Neuronal stem cell (in vitro differentiated cells): ENCODE measurements around the gene SLC28A1.

ENCODE experiments used
- DNase-seq: peaks from one replicate; pipeline ENCODE4 v3.0.0-alpha.2; 2013; ENCODE audit warnings: low spot score
- H2AFZ ChIP-seq: one replicate; pipeline ENCODE4 v1.6.1; 2013; ENCODE audit warnings: mild to moderate bottlenecking, low read length, inconsistent platforms
- H2AK5ac ChIP-seq: 2 replicates; pipeline ENCODE4 v1.6.1; 2013; ENCODE audit warnings: low read depth, mild to moderate bottlenecking, inconsistent platforms, low read length, moderate library complexity, mixed read lengths
- H2BK120ac ChIP-seq: 2 replicates; pipeline ENCODE4 v1.6.1; 2013; ENCODE audit warnings: low read depth, mild to moderate bottlenecking, inconsistent platforms, low read length, moderate library complexity, mixed read lengths
- H2BK12ac ChIP-seq: one replicate; pipeline ENCODE4 v1.6.1; 2013; ENCODE audit warnings: low read length, inconsistent platforms
- H2BK15ac ChIP-seq: 2 replicates; pipeline ENCODE4 v1.6.1; 2013; ENCODE audit warnings: mild to moderate bottlenecking, low read length, inconsistent platforms, mixed read lengths
- H2BK5ac ChIP-seq: one replicate; pipeline ENCODE4 v1.6.1; 2013; ENCODE audit warnings: inconsistent platforms, mild to moderate bottlenecking, low read length, moderate library complexity
- H3K14ac ChIP-seq: one replicate; pipeline ENCODE4 v1.6.1; 2013; ENCODE audit warnings: low read length, inconsistent platforms
- H3K18ac ChIP-seq: 2 replicates; pipeline ENCODE4 v1.6.1; 2013; ENCODE audit warnings: low read length, inconsistent platforms
- H3K23ac ChIP-seq: 2 replicates; pipeline ENCODE4 v1.6.1; 2013; ENCODE audit warnings: low read depth, mild to moderate bottlenecking, mixed read lengths, low read length, inconsistent platforms; ENCODE audit not compliant: poor library complexity
- H3K27ac ChIP-seq: replicated peaks from 3 replicates; pipeline ENCODE4 v1.5.1; 2013; ENCODE audit warnings: low read length, inconsistent platforms
- H3K27me3 ChIP-seq, 3 experiments: 2 replicates each; pipeline ENCODE4 v1.6.1; 2013; ENCODE audit warnings: low read length in 3 of 3, mild to moderate bottlenecking in 2 of 3, inconsistent platforms in 1 of 3, low read depth in 1 of 3, mixed read lengths in 1 of 3, moderate library complexity in 1 of 3; ENCODE audit not compliant: control insufficient read depth in 3 of 3, insufficient read depth in 3 of 3
- H3K36me3 ChIP-seq, 2 donors: replicated peaks in 1 of 2; 2 replicates each; pipeline ENCODE4 v1.6.1; 2013; ENCODE audit warnings: low read length in 2 of 2; ENCODE audit not compliant: control insufficient read depth in 2 of 2, insufficient read depth in 2 of 2
- H3K4ac ChIP-seq: 2 replicates; pipeline ENCODE4 v1.6.1; 2013; ENCODE audit warnings: inconsistent platforms, mild to moderate bottlenecking, low read length, moderate library complexity
- H3K4me1 ChIP-seq, 2 donors: 1 replicate in 1 of 2; 2 replicates in 1 of 2; pipeline ENCODE4 v1.6.1; 2013; ENCODE audit warnings: low read length in 2 of 2, low read depth in 1 of 2; ENCODE audit not compliant: control insufficient read depth in 2 of 2, insufficient read depth in 1 of 2
- H3K4me2 ChIP-seq: one replicate; pipeline ENCODE4 v1.6.1; 2013; ENCODE audit warnings: mild to moderate bottlenecking, low read length, inconsistent platforms; ENCODE audit not compliant: insufficient read depth, poor library complexity, severe bottlenecking
- H3K4me3 ChIP-seq, 2 donors: 2 replicates each; pipeline ENCODE4 v1.5.1; 2013; ENCODE audit warnings: low read length in 2 of 2, mild to moderate bottlenecking in 2 of 2, inconsistent platforms in 1 of 2, moderate library complexity in 1 of 2
- H3K79me1 ChIP-seq: one replicate; pipeline ENCODE4 v1.6.1; 2013; ENCODE audit warnings: low read depth, mild to moderate bottlenecking, inconsistent platforms, low read length, moderate library complexity
- H3K9ac ChIP-seq: one replicate; pipeline ENCODE4 v1.6.1; 2013; ENCODE audit warnings: mild to moderate bottlenecking, low read depth, low read length, inconsistent platforms; ENCODE audit not compliant: poor library complexity
- H3K9me3 ChIP-seq, 2 donors: replicated peaks in 1 of 2; 2 replicates each; pipeline versions ENCODE3 to v1.6.1; 2013; ENCODE audit warnings: low read length in 2 of 2, mild to moderate bottlenecking in 2 of 2, inconsistent platforms in 1 of 2, low read depth in 1 of 2, mixed read lengths in 1 of 2, moderate library complexity in 1 of 2; ENCODE audit not compliant: control insufficient read depth in 2 of 2, insufficient read depth in 1 of 2
- H4K8ac ChIP-seq: one replicate; pipeline ENCODE4 v1.6.1; 2013; ENCODE audit warnings: low read depth, mild to moderate bottlenecking, inconsistent platforms, low read length, moderate library complexity
- H4K91ac ChIP-seq: one replicate; pipeline ENCODE4 v1.6.1; 2013; ENCODE audit warnings: low read length, low read depth, mild to moderate bottlenecking, inconsistent platforms; ENCODE audit not compliant: poor library complexity
- WGBS, 2 donors: extraction: QIAGEN DNeasy Blood & Tissue Kit; methylation state at CpG; one replicate each; pipeline ENCODE4 v1.1.7; 2013; ENCODE audit warnings: missing lambda C conversion rate in 2 of 2, mixed read lengths in 1 of 2; ENCODE audit not compliant: insufficient read length in 2 of 2, insufficient replicate concordance in 1 of 2; ENCODE audit errors: extremely low coverage in 2 of 2; 5-methylcytosine and 5-hydroxymethylcytosine counted together

Gene SLC28A1

GRCh38 chr15:84880007-84880406 lies 4.5 kb upstream of the SLC28A1 start:
- no peak overlapping the region for H2BK5ac ChIP-seq
- no peak overlapping the region for H2AK5ac ChIP-seq
- no peak overlapping the region for H3K9ac ChIP-seq
- H4K8ac ChIP-seq: no peak overlapping the region
- no peak overlapping the region for H3K4me3 ChIP-seq
- no peak overlapping the region for H3K4ac ChIP-seq
- peaks cover 2% of the 10 kb centered on the region in 2 donors for H3K4me1 ChIP-seq
- H2BK120ac ChIP-seq: no peak overlapping the region
- H2BK12ac ChIP-seq: no peak overlapping the region
- H4K91ac ChIP-seq: no peak overlapping the region
- H2AFZ ChIP-seq: no peak overlapping the region
- H3K27ac ChIP-seq: no peak overlapping the region
- no peak overlapping the region for H3K4me2 ChIP-seq
- WGBS, 2 donors: no CpG with 5 or more reads among the region's 3 CpGs
- H3K14ac ChIP-seq: no peak overlapping the region
- no peak for DNase-seq
- H3K23ac ChIP-seq: no peak overlapping the region
- no peaks in the 10 kb centered on the region for H3K36me3 ChIP-seq
- no peaks in the 10 kb centered on the region for H3K79me1 ChIP-seq
- H3K27me3 ChIP-seq: peaks cover 0 to 5% (median 0%) of the 10 kb centered on the region in 3 experiments
- H2BK15ac ChIP-seq: no peak overlapping the region
- H3K9me3 ChIP-seq: no peaks in the 10 kb centered on the region
- no peak overlapping the region for H3K18ac ChIP-seq

GRCh38 chr15:84880822-84881519 lies 3.5 kb upstream of the SLC28A1 start:
- Histone ChIP-seq H4K8ac (no peak overlapping the region), H3K36me3 (no peaks in the 10 kb centered on the region), H3K23ac (no peak overlapping the region), H2AFZ (no peak overlapping the region), H3K79me1 (no peaks in the 10 kb centered on the region), H2BK12ac (no peak overlapping the region), H3K27ac (no peak overlapping the region), H3K27me3 (peaks cover 0 to 9% (median 0%) of the 10 kb centered on the region in 3 experiments), H3K14ac (no peak overlapping the region), H2BK5ac (no peak overlapping the region), H3K4me2 (no peak overlapping the region), H2BK15ac (no peak overlapping the region), H2AK5ac (peak overlapping the region; percentile 56), H3K9me3 (no peaks in the 10 kb centered on the region), H3K4me3 (no peak overlapping the region), H3K4me1 (peaks cover 0 to 2% of the 10 kb centered on the region in 2 donors), H3K18ac (no peak overlapping the region), H3K9ac (no peak overlapping the region), H3K4ac (no peak overlapping the region), H4K91ac (no peak overlapping the region), H2BK120ac (no peak overlapping the region)
- no CpG with 5 or more reads among the region's 8 CpGs for WGBS, 2 donors
- no peak for DNase-seq

- H3K18ac ChIP-seq: no peak overlapping the region
- H3K9ac ChIP-seq: no peak overlapping the region
- H3K23ac ChIP-seq: no peak overlapping the region
- no peak overlapping the region for H2BK12ac ChIP-seq
- no CpG with 5 or more reads among the region's 7 CpGs for WGBS, 2 donors
- H3K4me1 ChIP-seq: peaks cover 0 to 2% of the 10 kb centered on the region in 2 donors
- DNase-seq: no peak
- no peak overlapping the region for H2BK5ac ChIP-seq
- H3K9me3 ChIP-seq: no peaks in the 10 kb centered on the region
- H2BK120ac ChIP-seq: no peak overlapping the region
- H4K91ac ChIP-seq: no peak overlapping the region
- no peak overlapping the region for H2AFZ ChIP-seq
- H3K27me3 ChIP-seq: peaks cover 0 to 12% (median 0%) of the 10 kb centered on the region in 3 experiments
- no peak overlapping the region for H2BK15ac ChIP-seq
- no peak overlapping the region for H3K4me3 ChIP-seq
- no peaks in the 10 kb centered on the region for H3K36me3 ChIP-seq
- H2AK5ac ChIP-seq: no peak overlapping the region
- H3K14ac ChIP-seq: no peak overlapping the region
- H3K27ac ChIP-seq: no peak overlapping the region
- no peak overlapping the region for H4K8ac ChIP-seq
- H3K79me1 ChIP-seq: no peaks in the 10 kb centered on the region
- H3K4me2 ChIP-seq: no peak overlapping the region
- no peak overlapping the region for H3K4ac ChIP-seq
Measured at GRCh38 chr15:84881520-84881830, 3.0 kb upstream of the SLC28A1 start.

GRCh38 chr15:84883466-84883865 lies 996 bp upstream of the SLC28A1 start:
- Histone ChIP-seq H3K9me3 (no peaks in the 10 kb centered on the region), H2BK12ac (no peak overlapping the region), H4K8ac (no peak overlapping the region), H3K27ac (no peak overlapping the region), H2AK5ac (no peak overlapping the region), H3K4me1 (no peaks in the 10 kb centered on the region), H3K4me3 (no peak overlapping the region), H3K18ac (no peak overlapping the region), H3K14ac (no peak overlapping the region), H3K36me3 (no peaks in the 10 kb centered on the region), H2AFZ (no peak overlapping the region), H3K4ac (no peak overlapping the region), H4K91ac (no peak overlapping the region), H2BK15ac (no peak overlapping the region), H2BK120ac (no peak overlapping the region), H2BK5ac (no peak overlapping the region), H3K9ac (no peak overlapping the region), H3K27me3 (peaks cover 0 to 15% (median 0%) of the 10 kb centered on the region in 3 experiments), H3K23ac (no peak overlapping the region), H3K4me2 (no peak overlapping the region), H3K79me1 (no peaks in the 10 kb centered on the region)
- DNase-seq: no peak
- no CpG with 5 or more reads among the region's 6 CpGs for WGBS, 2 donors
